Measurements from ENCODE around the gene MATK.

MATK gene

DNA sequence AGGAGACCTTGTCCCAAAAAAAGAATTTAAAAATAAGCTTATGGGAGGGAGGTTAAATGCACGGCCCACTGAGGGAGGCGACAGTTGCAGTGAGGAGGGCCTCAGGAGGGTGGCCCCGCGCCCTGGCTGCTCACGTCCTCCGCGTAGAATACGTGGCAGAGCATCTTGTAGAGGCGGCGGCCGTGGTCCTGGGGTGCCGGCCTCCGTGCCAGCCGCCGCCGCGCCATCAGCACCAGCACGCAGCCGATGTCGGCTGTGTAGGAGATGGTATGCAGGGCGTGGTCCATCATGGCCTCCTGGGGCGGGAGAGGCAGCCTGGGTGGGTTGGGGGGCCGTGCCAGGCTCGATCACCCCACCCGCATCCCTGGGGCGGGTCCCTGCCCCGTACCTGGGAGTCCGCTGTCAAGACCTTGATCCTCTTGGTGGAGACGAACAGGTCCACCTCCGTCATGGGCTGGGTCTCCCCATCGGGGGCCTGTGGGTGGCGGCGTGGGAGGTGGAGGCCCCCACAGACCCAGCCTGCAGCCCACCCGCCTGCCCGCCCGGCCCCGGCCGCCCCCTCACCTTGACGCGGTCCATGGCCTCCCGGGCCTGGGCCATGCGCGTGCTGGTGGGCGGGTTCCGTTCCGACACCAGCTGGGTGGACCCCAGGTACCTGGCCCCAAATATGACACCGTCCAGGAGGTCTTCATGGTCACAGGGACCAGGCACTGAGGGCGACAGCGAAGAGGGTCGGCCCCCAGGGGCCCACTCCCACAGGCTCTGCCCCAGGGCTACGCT, 32.4 kb downstream of the MATK start:
- DNase-seq (ENCODE audit: low read depth): no peak
- no peak overlapping the region for H3K4me3 ChIP-seq (replicated peaks; ENCODE audit: low read depth, low read length)
- TF ChIP-seq, protein P1, sequence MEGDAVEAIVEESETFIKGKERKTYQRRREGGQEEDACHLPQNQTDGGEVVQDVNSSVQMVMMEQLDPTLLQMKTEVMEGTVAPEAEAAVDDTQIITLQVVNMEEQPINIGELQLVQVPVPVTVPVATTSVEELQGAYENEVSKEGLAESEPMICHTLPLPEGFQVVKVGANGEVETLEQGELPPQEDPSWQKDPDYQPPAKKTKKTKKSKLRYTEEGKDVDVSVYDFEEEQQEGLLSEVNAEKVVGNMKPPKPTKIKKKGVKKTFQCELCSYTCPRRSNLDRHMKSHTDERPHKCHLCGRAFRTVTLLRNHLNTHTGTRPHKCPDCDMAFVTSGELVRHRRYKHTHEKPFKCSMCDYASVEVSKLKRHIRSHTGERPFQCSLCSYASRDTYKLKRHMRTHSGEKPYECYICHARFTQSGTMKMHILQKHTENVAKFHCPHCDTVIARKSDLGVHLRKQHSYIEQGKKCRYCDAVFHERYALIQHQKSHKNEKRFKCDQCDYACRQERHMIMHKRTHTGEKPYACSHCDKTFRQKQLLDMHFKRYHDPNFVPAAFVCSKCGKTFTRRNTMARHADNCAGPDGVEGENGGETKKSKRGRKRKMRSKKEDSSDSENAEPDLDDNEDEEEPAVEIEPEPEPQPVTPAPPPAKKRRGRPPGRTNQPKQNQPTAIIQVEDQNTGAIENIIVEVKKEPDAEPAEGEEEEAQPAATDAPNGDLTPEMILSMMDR (IDR thresholded peaks at IDR 0.05; ENCODE audit: low read length, missing control alignments): no peak

DNA sequence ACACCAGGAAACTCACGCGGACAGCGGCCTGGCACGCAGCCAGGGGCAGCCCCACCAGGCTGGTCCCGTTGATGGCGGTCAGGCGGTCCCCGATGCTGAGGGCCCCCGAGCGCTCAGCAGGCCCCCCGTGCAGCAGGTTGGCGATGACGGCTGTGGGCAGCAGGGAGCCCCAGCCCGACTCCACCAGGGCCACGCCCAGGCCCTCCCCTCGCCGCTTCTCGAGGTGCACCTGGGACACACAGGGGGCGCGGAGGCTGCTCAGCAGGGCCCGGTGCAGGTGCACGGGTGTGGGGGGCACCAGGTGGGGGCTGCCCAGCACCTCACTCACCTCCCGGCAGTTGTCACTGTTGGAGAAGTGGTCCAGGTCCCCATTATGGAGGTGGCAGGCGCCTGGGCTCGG, 33.7 kb downstream of the MATK start:
- TF ChIP-seq, protein P1 (IDR thresholded peaks at IDR 0.05; ENCODE audit: low read length, missing control alignments): no peak
- H3K4me3 ChIP-seq (replicated peaks; ENCODE audit: low read depth, low read length): no peak overlapping the region

DNA sequence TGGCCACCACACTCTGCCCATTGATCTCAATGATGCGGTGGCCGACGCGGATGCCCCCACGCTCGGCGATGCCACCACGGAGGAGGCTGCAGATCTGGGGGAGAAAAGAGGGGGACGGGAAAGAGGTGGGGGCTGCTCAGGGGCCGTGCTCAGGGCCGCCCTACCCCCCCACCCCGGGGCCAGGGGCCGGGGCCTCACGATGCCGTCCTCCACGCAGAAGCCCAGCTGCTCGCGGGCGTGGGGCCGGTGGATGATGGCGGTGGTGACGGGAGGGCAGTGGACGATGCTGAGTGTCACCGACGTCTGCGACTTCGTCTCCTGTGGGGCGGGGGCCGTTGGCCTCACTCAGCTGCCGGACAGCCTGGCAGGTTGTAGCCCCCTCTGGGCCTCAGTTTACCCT, 34.9 kb downstream of the MATK start:
- no peak for DNase-seq (ENCODE audit: low read depth)
- H3K4me3 ChIP-seq (replicated peaks; ENCODE audit: low read depth, low read length): no peak overlapping the region
- TF ChIP-seq, protein P1 (IDR thresholded peaks at IDR 0.05; ENCODE audit: low read length, missing control alignments): no peak

More for the DNA sequence above, 33.7 kb downstream of the MATK start:
- DNase-seq (ENCODE audit: low read depth): no peak

DNA sequence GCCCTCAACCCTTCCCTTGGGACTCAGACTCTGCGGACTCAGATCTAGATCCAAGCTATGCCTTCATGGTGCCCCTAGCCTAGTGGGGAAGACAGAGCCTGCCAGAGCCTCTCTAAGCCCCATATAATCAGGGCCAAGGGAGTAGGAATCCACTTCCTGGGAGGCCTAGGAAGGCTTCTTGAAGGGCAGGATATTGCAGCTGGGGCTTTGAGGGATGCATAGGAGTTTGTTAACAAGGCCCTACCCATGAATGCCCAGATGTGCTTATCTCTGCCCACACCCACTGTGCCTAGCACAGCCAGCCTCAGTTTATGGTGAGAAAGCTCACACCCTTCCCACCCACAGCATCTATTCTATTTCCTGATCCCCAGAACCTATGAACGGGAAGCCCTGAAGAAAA, 36.0 kb downstream of the MATK start:
- TF ChIP-seq, protein P1 (IDR thresholded peaks at IDR 0.05; ENCODE audit: low read length, missing control alignments): no peak
- H3K4me3 ChIP-seq (replicated peaks; ENCODE audit: low read depth, low read length): no peak overlapping the region
- no peak for DNase-seq (ENCODE audit: low read depth)

DNA sequence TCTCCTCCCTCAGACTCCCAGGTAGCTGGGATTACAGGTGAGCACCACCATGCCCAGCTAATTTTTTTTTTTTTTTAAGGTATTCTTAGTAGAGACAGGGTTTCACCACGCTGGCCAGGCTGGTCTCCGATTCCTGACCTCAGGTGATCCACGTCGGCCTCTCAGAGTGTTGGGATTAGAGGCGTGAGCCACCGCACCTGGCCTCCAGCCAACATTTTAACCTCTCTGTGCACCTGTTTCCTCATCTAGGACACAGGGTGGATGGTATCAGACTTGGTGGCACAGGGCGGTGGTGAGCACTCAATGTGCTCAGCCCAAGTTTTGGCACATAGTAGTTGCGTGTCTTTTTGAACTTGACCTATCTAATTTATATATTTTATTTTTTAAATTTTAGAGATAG, 37.2 kb downstream of the MATK start:
- H3K4me3 ChIP-seq (replicated peaks; ENCODE audit: low read depth, low read length): no peak overlapping the region
- TF ChIP-seq, protein P1 (IDR thresholded peaks at IDR 0.05; ENCODE audit: low read length, missing control alignments): no peak
- no peak for DNase-seq (ENCODE audit: low read depth)

DNA sequence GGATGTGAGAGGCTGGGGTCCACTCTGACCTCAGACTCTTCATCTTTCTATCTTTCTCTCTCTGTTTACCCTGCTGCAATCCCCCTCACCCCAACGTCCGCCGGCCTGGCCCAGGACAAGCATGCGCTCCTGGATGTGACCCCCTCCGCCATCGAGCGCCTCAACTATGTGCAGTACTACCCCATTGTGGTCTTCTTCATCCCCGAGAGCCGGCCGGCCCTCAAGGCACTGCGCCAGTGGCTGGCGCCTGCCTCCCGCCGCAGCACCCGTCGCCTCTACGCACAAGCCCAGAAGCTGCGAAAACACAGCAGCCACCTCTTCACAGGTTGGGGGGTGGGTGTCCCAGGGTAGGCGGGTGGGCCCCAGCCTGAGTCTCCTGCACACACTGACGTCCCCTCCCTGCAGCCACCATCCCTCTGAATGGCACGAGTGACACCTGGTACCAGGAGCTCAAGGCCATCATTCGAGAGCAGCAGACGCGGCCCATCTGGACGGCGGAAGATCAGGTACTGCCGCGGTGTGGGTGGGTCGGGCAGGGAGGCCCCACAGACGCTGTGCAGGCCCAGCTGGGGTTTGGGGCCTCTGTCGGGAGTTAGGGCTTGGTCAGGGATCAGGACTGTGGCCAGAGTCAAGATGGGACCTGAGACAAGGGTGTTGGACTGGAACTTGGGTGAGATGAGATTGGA, 39.7 kb downstream of the MATK start:
- TF ChIP-seq, protein P1 (IDR thresholded peaks at IDR 0.05; ENCODE audit: low read length, missing control alignments): no peak
- H3K4me3 ChIP-seq (replicated peaks; ENCODE audit: low read depth, low read length): no peak overlapping the region

More for the DNA sequence above, 39.7 kb downstream of the MATK start:
- no peak for DNase-seq (ENCODE audit: low read depth)

Measured in fibroblast of pulmonary artery (primary cell).